Prostate gland (tissue), 2 donors: ENCODE data around the gene SEMA3F.

ENCODE experiments used
- CTCF ChIP-seq, 4 experiments: fragments of 200-600 bp in 2 of 4; fragments of 450-650 bp in 2 of 4; sonication (generic) in 2 of 4; IDR thresholded peaks; 1 replicate in 3 of 4; 2 replicates in 1 of 4; pipeline ENCODE4 v1.5.1; 2016 to 2019; ENCODE audit warnings: antibody characterized with exemption in 4 of 4, mild to moderate bottlenecking in 2 of 4, moderate library complexity in 2 of 4
- POLR2AphosphoS5 ChIP-seq: sonication (generic); formaldehyde crosslinking; IDR thresholded peaks from one replicate; pipeline ENCODE4 v1.6.1; 2017; ENCODE audit warnings: antibody characterized with exemption

- TF ChIP-seq CTCF (IDR thresholded peaks at IDR 0.05) = no peak
- TF ChIP-seq POLR2AphosphoS5 = no peak
Observed at GRCh38 chr3:50119786-50120185, 35.3 kb upstream of the SEMA3F start.
